ENCODE results near the gene GRIN2A. TPM values are rescaled to one million over a fixed set of nuclear protein-coding genes. Genes with fewer than 3 reads are reported as not detected.

GRIN2A gene
- total RNA-seq, 4 donors from 2014 or later: 0.32 to 3.6 (median 2.0) TPM

GRCh38 chr16:10156099-10156498, 26.1 kb downstream of the GRIN2A start:
- H3K4me3 ChIP-seq: no peak overlapping the region
- peaks cover 0 to 24% (median 23%) of the 10 kb centered on the region in 4 donors for H3K4me1 ChIP-seq
- TF ChIP-seq CTCF (IDR thresholded peaks at IDR 0.05): no peak
- TF ChIP-seq EP300 (IDR thresholded peaks at IDR 0.05): no peak
- no peak for TF ChIP-seq POLR2AphosphoS5 (IDR thresholded peaks at IDR 0.05)
- no peak for TF ChIP-seq POLR2A (IDR thresholded peaks at IDR 0.05; ENCODE audit: low read depth)
- WGBS: 81% methylated on average over 4 of the region's 4 CpGs
- H3K36me3 ChIP-seq: no peaks in the 10 kb centered on the region
- H3K27me3 ChIP-seq: no peaks in the 10 kb centered on the region
- no peak for DNase-seq (ENCODE audit: extremely low spot score)
- no peak overlapping the region for H3K27ac ChIP-seq (replicated peaks in 1 of 4)
- H3K9me3 ChIP-seq: no peaks in the 10 kb centered on the region
- intact Hi-C loops (cut with DNase I): no loop called here

GRCh38 chr16:10154389-10154788, 27.8 kb downstream of the GRIN2A start:
- H3K27ac ChIP-seq (replicated peaks in 1 of 4): peak overlapping the region in 2 of 4 donors; percentile 17 to 32
- intact Hi-C loops (cut with DNase I): no loop called here
- TF ChIP-seq CTCF (IDR thresholded peaks at IDR 0.05) (no peak), POLR2A (IDR thresholded peaks at IDR 0.05; ENCODE audit: low read depth) (no peak)

GRCh38 chr16:10153985-10154384, 28.2 kb downstream of the GRIN2A start:
- H3K4me3 ChIP-seq: no peak overlapping the region
- WGBS: 90% methylated on average over 8 of the region's 8 CpGs
- H3K27ac ChIP-seq (replicated peaks in 1 of 4): peak overlapping the region in 2 of 4 donors; percentile 17 to 35
- TF ChIP-seq CTCF (IDR thresholded peaks at IDR 0.05): no peak
- TF ChIP-seq POLR2AphosphoS5 (IDR thresholded peaks at IDR 0.05): no peak
- no peak for TF ChIP-seq EP300 (IDR thresholded peaks at IDR 0.05)
- TF ChIP-seq POLR2A (IDR thresholded peaks at IDR 0.05; ENCODE audit: low read depth): no peak
- H3K36me3 ChIP-seq: no peaks in the 10 kb centered on the region
- H3K9me3 ChIP-seq: no peaks in the 10 kb centered on the region
- no peaks in the 10 kb centered on the region for H3K27me3 ChIP-seq
- H3K4me1 ChIP-seq: peaks cover 0 to 33% (median 24%) of the 10 kb centered on the region in 4 donors
- no peak for DNase-seq (ENCODE audit: extremely low spot score)
- intact Hi-C loops (cut with DNase I): no loop called here

More at GRCh38 chr16:10154389-10154788, 27.8 kb downstream of the GRIN2A start:
- WGBS: 58% methylated on average over 2 of the region's 2 CpGs
- Histone ChIP-seq H3K4me3 (no peak overlapping the region), H3K36me3 (no peaks in the 10 kb centered on the region), H3K9me3 (no peaks in the 10 kb centered on the region), H3K4me1 (peaks cover 0 to 33% (median 24%) of the 10 kb centered on the region in 4 donors), H3K27me3 (no peaks in the 10 kb centered on the region)
- DNase-seq (ENCODE audit: extremely low spot score): no peak

- no peak for DNase-seq (ENCODE audit: extremely low spot score)
- no peaks in the 10 kb centered on the region for H3K9me3 ChIP-seq
- no peak for TF ChIP-seq CTCF (IDR thresholded peaks at IDR 0.05)
- TF ChIP-seq POLR2A (IDR thresholded peaks at IDR 0.05; ENCODE audit: low read depth): no peak
- no peak for TF ChIP-seq EP300 (IDR thresholded peaks at IDR 0.05)
- no peak for TF ChIP-seq POLR2AphosphoS5 (IDR thresholded peaks at IDR 0.05)
- WGBS: 82% methylated on average over 6 of the region's 6 CpGs
- H3K36me3 ChIP-seq: no peaks in the 10 kb centered on the region
- H3K4me1 ChIP-seq: peaks cover 0 to 33% (median 24%) of the 10 kb centered on the region in 4 donors
- H3K27ac ChIP-seq (replicated peaks in 1 of 4): no peak overlapping the region
- H3K27me3 ChIP-seq: no peaks in the 10 kb centered on the region
- intact Hi-C loops (cut with DNase I): no loop called here
- H3K4me3 ChIP-seq: no peak overlapping the region
Observed at GRCh38 chr16:10151718-10152117, 30.5 kb downstream of the GRIN2A start.

GRCh38 chr16:10150906-10151305, 31.3 kb downstream of the GRIN2A start:
- TF ChIP-seq EP300 (IDR thresholded peaks at IDR 0.05): no peak

More at GRCh38 chr16:10150906-10151305, 31.3 kb downstream of the GRIN2A start:
- no peak overlapping the region for H3K27ac ChIP-seq (replicated peaks in 1 of 4)
- no peak for DNase-seq (ENCODE audit: extremely low spot score)
- no peak overlapping the region for H3K4me3 ChIP-seq
- 81% methylated on average over 4 of the region's 4 CpGs for WGBS
- H3K4me1 ChIP-seq: peaks cover 0 to 33% (median 24%) of the 10 kb centered on the region in 4 donors
- no peaks in the 10 kb centered on the region for H3K36me3 ChIP-seq
- no peaks in the 10 kb centered on the region for H3K9me3 ChIP-seq
- no peaks in the 10 kb centered on the region for H3K27me3 ChIP-seq
- intact Hi-C loops (cut with DNase I): no loop called here
